Kidney (tissue), 14 donors: ENCODE data around the gene NOLC1. TPM values are rescaled to one million over a fixed set of nuclear protein-coding genes. Genes with fewer than 3 reads are reported as not detected.

ENCODE experiments used
- DNase-seq, 5 donors: peaks; one replicate each; pipeline ENCODE4 v3.0.0-alpha.2; 2013 to 2020
- FAIRE-seq: peaks from 2 replicates; lab custom pipeline; 2012; peaks lifted over from hg19 to GRCh38; lab: Jason Lieb, UNC
- H3K27ac ChIP-seq, 2 donors: one replicate each; pipeline ENCODE4 v1.7.0; 2013; ENCODE audit warnings: low read depth in 2 of 2, low read length in 2 of 2, inconsistent platforms in 1 of 2
- H3K27me3 ChIP-seq: one replicate; pipeline ENCODE4 v1.7.1; 2013; ENCODE audit warnings: low read length, inconsistent platforms; ENCODE audit not compliant: control insufficient read depth, insufficient read depth
- H3K36me3 ChIP-seq, 3 donors: one replicate each; pipeline versions ENCODE4 v1.7.0 to v1.7.1; 2013; ENCODE audit warnings: low read length in 3 of 3, control low read depth in 1 of 3, inconsistent platforms in 1 of 3; ENCODE audit not compliant: insufficient read depth in 3 of 3, control insufficient read depth in 2 of 3
- H3K4me1 ChIP-seq, 3 donors: one replicate each; pipeline versions ENCODE4 v1.7.0 to v1.7.1; 2013; ENCODE audit warnings: low read length in 3 of 3, inconsistent platforms in 1 of 3, low read depth in 1 of 3; ENCODE audit not compliant: control insufficient read depth in 2 of 3, insufficient read depth in 2 of 3
- H3K4me3 ChIP-seq, 3 donors: one replicate each; pipeline versions ENCODE4 v1.7.0 to v1.8.1; 2013; ENCODE audit warnings: low read length in 3 of 3, control low read depth in 1 of 3, inconsistent platforms in 1 of 3
- H3K9ac ChIP-seq, 3 donors: one replicate each; pipeline versions ENCODE4 v1.7.0 to v1.7.1; 2013; ENCODE audit warnings: low read length in 3 of 3, control low read depth in 1 of 3, inconsistent platforms in 1 of 3
- H3K9me3 ChIP-seq, 3 donors: one replicate each; pipeline versions ENCODE4 v1.7.0 to v1.7.1; 2013; ENCODE audit warnings: low read length in 3 of 3, control low read depth in 1 of 3, inconsistent platforms in 1 of 3; ENCODE audit not compliant: control insufficient read depth in 2 of 3, insufficient read depth in 1 of 3
- CTCF ChIP-seq: IDR thresholded peaks from 3 replicates; pipeline ENCODE4 v1.5.1; 2012; ENCODE audit warnings: mild to moderate bottlenecking, moderate library complexity, borderline replicate concordance; ENCODE audit not compliant: insufficient read depth; ENCODE audit errors: extremely low read depth
- intact Hi-C: fragments of 100-400 bp; cut with DNase I; formaldehyde crosslinking; loops from one replicate; pipeline ENCODE4 v1.11.1; 2022
- polyA plus RNA-seq: library from polyadenylated mRNA; stranded (reverse); fragments of 350-450 nt; fragmentation: Illumina TruSeq; extraction: RNeasy Lipid Tissue Mini Kit (QIAGEN cat#74804); gene quantifications from one replicate; pipeline ENCODE4 v1.2.3, GENCODE V29; 2014; ENCODE audit warnings: low read depth, low replicate concordance; ENCODE audit not compliant: insufficient read depth
- total RNA-seq: library from RNA; stranded (reverse); fragmentation: NEBNext Ultra II Directional; extraction: Animal tissue kit (Norgen Biotek cat#: 25700); gene quantifications from one replicate; pipeline ENCODE4 v1.2.1, GENCODE V29; 2021
- donor health status: control.
- donor health status: control.
- donor health status: control.
- donor health status: control.
- donor health status: control.
- donor health status: DM: yes; HTN: yes; CAD: no.
- donor health status: Normal renal cell carcinoma (clear cell type).

The NOLC1 gene
- total and polyA plus RNA-seq, 2 donors from 2014 or later: 20.1 to 50.4 TPM

GRCh38 chr10:102172288-102172687, 20.1 kb downstream of the NOLC1 start:
- Histone ChIP-seq H3K9ac (no peak overlapping the region), H3K27ac (no peak overlapping the region), H3K9me3 (no peaks in the 10 kb centered on the region), H3K4me1 (peaks cover 0 to 3% (median 0%) of the 10 kb centered on the region in 3 donors), H3K27me3 (no peaks in the 10 kb centered on the region), H3K36me3 (no peaks in the 10 kb centered on the region), H3K4me3 (no peak overlapping the region)
- intact Hi-C loops: no loop called here
- no peak for TF ChIP-seq CTCF
- DNase-seq (no peak), FAIRE-seq (no peak)

GRCh38 chr10:102175415-102175814, 23.2 kb downstream of the NOLC1 start:
- Histone ChIP-seq H3K9ac (no peak overlapping the region), H3K27ac (no peak overlapping the region)
- intact Hi-C loops: no loop called here

GRCh38 chr10:102184606-102185005, 32.4 kb downstream of the NOLC1 start:
- no peaks in the 10 kb centered on the region for H3K27me3 ChIP-seq
- H3K4me1 ChIP-seq: peaks cover 0 to 3% (median 0%) of the 10 kb centered on the region in 3 donors
- FAIRE-seq: no peak
- no peak overlapping the region for H3K9ac ChIP-seq
- H3K27ac ChIP-seq: no peak overlapping the region
- intact Hi-C loops: no loop called here
- H3K9me3 ChIP-seq: no peaks in the 10 kb centered on the region
- no peak for DNase-seq
- no peak overlapping the region for H3K4me3 ChIP-seq
- H3K36me3 ChIP-seq: no peaks in the 10 kb centered on the region
- no peak for TF ChIP-seq CTCF

More at GRCh38 chr10:102175415-102175814, 23.2 kb downstream of the NOLC1 start:
- no peak overlapping the region for H3K4me3 ChIP-seq
- no peaks in the 10 kb centered on the region for H3K36me3 ChIP-seq
- no peaks in the 10 kb centered on the region for H3K9me3 ChIP-seq
- FAIRE-seq (no peak), DNase-seq (no peak)
- no peaks in the 10 kb centered on the region for H3K27me3 ChIP-seq
- TF ChIP-seq CTCF: no peak
- no peaks in the 10 kb centered on the region for H3K4me1 ChIP-seq

DNA sequence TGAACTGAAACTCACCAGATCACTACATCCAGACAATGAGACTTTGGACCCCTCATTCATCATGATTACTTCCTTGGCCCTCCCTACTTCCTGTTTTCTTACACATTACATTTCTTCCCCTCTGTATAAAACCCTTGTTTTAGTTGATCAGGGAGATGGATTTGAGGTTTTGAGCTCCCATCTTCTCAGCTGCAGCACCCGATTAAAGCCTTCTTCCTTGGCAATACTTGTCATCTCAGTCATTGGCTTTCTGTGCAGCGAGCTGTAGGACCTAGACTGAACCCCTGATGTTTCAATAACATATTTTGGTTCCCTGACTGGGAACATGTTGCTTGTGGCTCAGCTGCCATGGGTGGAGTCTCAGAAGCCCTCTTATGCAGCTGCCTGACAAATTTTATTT, 33.1 kb downstream of the NOLC1 start:
- Histone ChIP-seq H3K27ac (no peak overlapping the region), H3K4me3 (no peak overlapping the region), H3K4me1 (peaks cover 0 to 3% (median 0%) of the 10 kb centered on the region in 3 donors), H3K9me3 (no peaks in the 10 kb centered on the region), H3K27me3 (no peaks in the 10 kb centered on the region), H3K36me3 (no peaks in the 10 kb centered on the region), H3K9ac (no peak overlapping the region)
- DNase-seq: no peak
- TF ChIP-seq CTCF: no peak
- intact Hi-C loops: no loop called here
- no peak for FAIRE-seq
